Embryonic facial prominence (tissue), 1 donor: ENCODE measurements around the gene SOCS2.
"Not testable (repeated sequence)": the region's sequence is repeated elsewhere in the genome, so short reads cannot be mapped to it uniquely, and the experiment has no call there.

Source experiments
- DNase-seq: peaks from one replicate; pipeline ENCODE4 v3.0.0-alpha.2; 2016; ENCODE audit errors: extremely low spot score

Gene SOCS2

GRCh38 chr12:93593843-93594242 is 21.4 kb downstream of the SOCS2 start:
- no peak for DNase-seq

GRCh38 chr12:93594766-93595311 is 22.4 kb downstream of the SOCS2 start:
- no peak for DNase-seq

- no peak for DNase-seq
Measured at GRCh38 chr12:93595351-93595750, 22.9 kb downstream of the SOCS2 start.

GRCh38 chr12:93597608-93598007 is 25.1 kb downstream of the SOCS2 start:
- DNase-seq: no peak

- no peak for DNase-seq
Measured at GRCh38 chr12:93599192-93599591, 26.7 kb downstream of the SOCS2 start.

GRCh38 chr12:93601591-93601990 is 29.1 kb downstream of the SOCS2 start:
- no peak for DNase-seq

GRCh38 chr12:93602897-93603668 is 30.6 kb downstream of the SOCS2 start:
- DNase-seq: no peak

GRCh38 chr12:93603762-93604161 is 31.3 kb downstream of the SOCS2 start:
- no peak for DNase-seq

- DNase-seq: no peak
Measured at GRCh38 chr12:93608313-93608712, 35.8 kb downstream of the SOCS2 start.

- DNase-seq: no peak
Measured at GRCh38 chr12:93609281-93610192, 37.1 kb downstream of the SOCS2 start.

GRCh38 chr12:93612776-93613175 is 40.3 kb downstream of the SOCS2 start:
- no peak for DNase-seq

- no peak for DNase-seq
Measured at GRCh38 chr12:93614917-93615596, 42.6 kb downstream of the SOCS2 start.

GRCh38 chr12:93616584-93617101 is 44.2 kb downstream of the SOCS2 start:
- DNase-seq: no peak

GRCh38 chr12:93618891-93619410 is 46.5 kb downstream of the SOCS2 start:
- DNase-seq: no peak

- no peak for DNase-seq
Measured at GRCh38 chr12:93621986-93622385, 49.5 kb downstream of the SOCS2 start.

GRCh38 chr12:93622485-93622884 is 50.0 kb downstream of the SOCS2 start:
- no peak for DNase-seq

- no peak for DNase-seq
Measured at GRCh38 chr12:93624595-93625294, 52.3 kb downstream of the SOCS2 start.

- not testable (repeated sequence) for DNase-seq
Measured at GRCh38 chr12:93625295-93625645, 52.8 kb downstream of the SOCS2 start.

GRCh38 chr12:93626160-93626559 is 53.7 kb downstream of the SOCS2 start:
- DNase-seq: no peak
